Prostate gland (tissue), 2 donors: ENCODE data around the gene KIF5C. TPM values are rescaled to one million over a fixed set of nuclear protein-coding genes. Genes with fewer than 3 reads are reported as not detected.

Experiments
- DNase-seq: peaks from one replicate; pipeline ENCODE4 v3.0.0-alpha.2; 2019; ENCODE audit warnings: low spot score
- H3K27ac ChIP-seq, 2 donors: fragments of 200-600 bp; sonication (generic); 2 replicates each; pipeline ENCODE4 v1.5.1; 2017 to 2019
- H3K27me3 ChIP-seq: fragments of 200-600 bp; sonication (generic); replicated peaks from 2 replicates; pipeline ENCODE4 v1.5.1; 2019; ENCODE audit not compliant: insufficient read depth
- H3K36me3 ChIP-seq, 2 donors: fragments of 200-600 bp; sonication (generic); 1 replicate in 1 of 2; 2 replicates in 1 of 2; pipeline versions ENCODE4 v1.5.1 to v1.8.1; 2017 to 2019
- H3K4me1 ChIP-seq: fragments of 200-600 bp; sonication (generic); replicated peaks from 2 replicates; pipeline ENCODE4 v1.5.1; 2019
- H3K4me3 ChIP-seq, 2 donors: fragments of 200-600 bp; sonication (generic); 2 replicates each; pipeline ENCODE4 v1.5.1; 2017 to 2019
- H3K9me3 ChIP-seq: fragments of 200-600 bp; sonication (generic); 2 replicates; pipeline ENCODE4 v1.5.1; 2017
- CTCF ChIP-seq, 4 experiments: fragments of 200-600 bp in 2 of 4; fragments of 450-650 bp in 2 of 4; sonication (generic) in 2 of 4; IDR thresholded peaks; 1 replicate in 3 of 4; 2 replicates in 1 of 4; pipeline ENCODE4 v1.5.1; 2016 to 2019; ENCODE audit warnings: antibody characterized with exemption in 4 of 4, mild to moderate bottlenecking in 2 of 4, moderate library complexity in 2 of 4
- POLR2A ChIP-seq: fragments of 450-650 bp; IDR thresholded peaks from one replicate; pipeline ENCODE4 v1.6.1; 2016; ENCODE audit warnings: antibody characterized with exemption, mild to moderate bottlenecking
- POLR2AphosphoS5 ChIP-seq: sonication (generic); formaldehyde crosslinking; IDR thresholded peaks from one replicate; pipeline ENCODE4 v1.6.1; 2017; ENCODE audit warnings: antibody characterized with exemption
- WGBS: methylation state at CpG from one replicate; pipeline ENCODE4 v1.1.5; 2018; 5-methylcytosine and 5-hydroxymethylcytosine counted together
- intact Hi-C: fragments of 100-400 bp; cut with DNase I; formaldehyde crosslinking; loops from one replicate; pipeline ENCODE4 v1.14.2; 2022
- small RNA-seq, 2 donors: library from RNA; depleted of rRNA; stranded (forward); fragments of <200 nt; gene quantifications; one replicate each; pipeline ENCODE3, GENCODE V24; 2016
- total RNA-seq, 2 donors: library from RNA; depleted of rRNA; stranded (reverse); fragments of >200 nt; gene quantifications; one replicate each; pipeline ENCODE4 v1.1.0, GENCODE V29; 2016

KIF5C gene
- total RNA-seq, 2 donors from 2014 or later = 84.3 to 123 TPM

GRCh38 chr2:149075853-149076252 lies 200.8 kb downstream of the KIF5C start:
- intact Hi-C loops = no loop called here
- WGBS = 19% methylated on average over 10 of the region's 10 CpGs
- H3K4me3 ChIP-seq = no peak overlapping the region
- DNase-seq = no peak
- no peaks in the 10 kb centered on the region for H3K36me3 ChIP-seq
- no peak overlapping the region for H3K27ac ChIP-seq
- TF ChIP-seq POLR2A (no peak), CTCF (IDR thresholded peaks at IDR 0.05) (no peak), POLR2AphosphoS5 (no peak)
- H3K9me3 ChIP-seq = no peaks in the 10 kb centered on the region
- H3K4me1 ChIP-seq = no peaks in the 10 kb centered on the region
- no peaks in the 10 kb centered on the region for H3K27me3 ChIP-seq

Small RNAs within 50 kb of the gene (small RNA-seq; reads per million reads assigned to genes)
- 0 reads per million in 2 donors for gene RNU2-9P
- gene UBBP3 = 0 reads per million in 2 donors

Other genes starting within 250 kb of the KIF5C start
- 10 to 100 TPM; 27.2 to 40.2 TPM for gene EPC2, start 230.5 kb upstream of the KIF5C start, total RNA-seq
- 10 to 100 TPM; 16.8 to 17.8 TPM for gene LYPD6B, start 163.5 kb downstream of the KIF5C start, total RNA-seq